ENCODE measurements around the gene SLC6A17. TPM values are rescaled to one million over a fixed set of nuclear protein-coding genes. Genes with fewer than 3 reads are reported as not detected.
A peak's percentile ranks its signal among the peaks of the same experiment; 100 is the strongest.

Gene SLC6A17
- total and polyA plus RNA-seq, 9 of the 15 experiments (the other 6 are each of a cell fraction or from before 2014, with no cell fraction given), result not detected

GRCh38 chr1:110106013-110106941, 44.0 kb upstream of the SLC6A17 start (continued):
- TF ChIP-seq E2F3 (CRISPR knock-in tag; IDR thresholded peaks at IDR 0.05) (no peak), USF2 (CRISPR knock-in tag; IDR thresholded peaks at IDR 0.05) (0 out of 2 replicates have a peak, but pooled peaks have one; percentile 29), E2F6 (IDR thresholded peaks at IDR 0.05; ENCODE audit: borderline replicate concordance in 1 of 2, extremely low read depth in 1 of 2, insufficient read depth in 1 of 2, insufficient read length in 1 of 2, low read depth in 1 of 2, low read length in 1 of 2, poor library complexity in 1 of 2, severe bottlenecking in 1 of 2) (no peak), MAX (CRISPR knock-in tag; IDR thresholded peaks at IDR 0.05) (peak; percentile 49; the same call in 1 of the 2 replicates), MTA1 (IDR thresholded peaks at IDR 0.05; ENCODE audit: borderline replicate concordance) (no peak), MYC (IDR thresholded peaks at IDR 0.05; ENCODE audit: low read depth, low read length) (no peak), MYC (CRISPR knock-in tag; IDR thresholded peaks at IDR 0.05; ENCODE audit: borderline replicate concordance, low read depth) (no peak), KAT2B (IDR thresholded peaks at IDR 0.05; ENCODE audit: low read depth, low read length) (no peak), DACH1 (IDR thresholded peaks at IDR 0.05; ENCODE audit: partially characterized antibody) (peak; percentile 55), ZBTB43 (CRISPR knock-in tag; IDR thresholded peaks at IDR 0.05) (no peak), PBX2 (CRISPR knock-in tag; IDR thresholded peaks at IDR 0.05; ENCODE audit: low read depth) (no peak), PBX2 (tag; conservative IDR thresholded peaks at IDR 0.05; ENCODE audit: low read depth) (no peak), GATAD2B (IDR thresholded peaks at IDR 0.05; ENCODE audit: borderline replicate concordance) (no peak), TAF9B (IDR thresholded peaks at IDR 0.05; ENCODE audit: partially characterized antibody) (no peak), HDAC3 (IDR thresholded peaks at IDR 0.05; ENCODE audit: borderline replicate concordance, partially characterized antibody) (no peak), JUND (IDR thresholded peaks at IDR 0.05; ENCODE audit: borderline replicate concordance, low read depth, low read length) (no peak), JUND (tag; IDR thresholded peaks at IDR 0.05; ENCODE audit: borderline replicate concordance, low read depth, low read length) (peak; percentile 26; the same call in 1 of the 3 replicates), CREB1 (IDR thresholded peaks at IDR 0.05) (no peak), CREB1 (CRISPR knock-in tag; IDR thresholded peaks at IDR 0.05) (0 out of 2 replicates have a peak, but pooled peaks have one; percentile 25)

Data from K562 (cell line).